Measurements from ENCODE around the gene SAMD4A.

DNA sequence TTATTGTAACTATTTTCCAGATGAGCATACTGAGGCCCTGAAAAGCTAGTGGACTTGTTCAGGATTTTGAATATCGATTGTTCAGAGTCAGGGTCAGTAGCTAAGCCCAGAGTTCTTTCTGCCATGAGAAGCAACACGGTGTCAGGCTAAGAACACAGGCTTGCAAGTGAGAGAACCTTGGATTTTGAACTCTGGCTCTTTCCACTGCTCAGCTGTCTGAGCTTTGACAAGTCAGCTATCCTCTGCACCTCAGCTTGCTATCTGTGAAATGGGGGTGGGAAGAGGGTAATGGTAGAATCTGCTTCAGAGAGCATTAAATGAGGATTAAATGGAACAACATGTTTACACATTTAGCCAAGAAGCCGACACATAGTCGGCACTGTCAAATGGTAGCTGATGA is 157.2 kb downstream of the SAMD4A start:
- TF ChIP-seq, protein P1, sequence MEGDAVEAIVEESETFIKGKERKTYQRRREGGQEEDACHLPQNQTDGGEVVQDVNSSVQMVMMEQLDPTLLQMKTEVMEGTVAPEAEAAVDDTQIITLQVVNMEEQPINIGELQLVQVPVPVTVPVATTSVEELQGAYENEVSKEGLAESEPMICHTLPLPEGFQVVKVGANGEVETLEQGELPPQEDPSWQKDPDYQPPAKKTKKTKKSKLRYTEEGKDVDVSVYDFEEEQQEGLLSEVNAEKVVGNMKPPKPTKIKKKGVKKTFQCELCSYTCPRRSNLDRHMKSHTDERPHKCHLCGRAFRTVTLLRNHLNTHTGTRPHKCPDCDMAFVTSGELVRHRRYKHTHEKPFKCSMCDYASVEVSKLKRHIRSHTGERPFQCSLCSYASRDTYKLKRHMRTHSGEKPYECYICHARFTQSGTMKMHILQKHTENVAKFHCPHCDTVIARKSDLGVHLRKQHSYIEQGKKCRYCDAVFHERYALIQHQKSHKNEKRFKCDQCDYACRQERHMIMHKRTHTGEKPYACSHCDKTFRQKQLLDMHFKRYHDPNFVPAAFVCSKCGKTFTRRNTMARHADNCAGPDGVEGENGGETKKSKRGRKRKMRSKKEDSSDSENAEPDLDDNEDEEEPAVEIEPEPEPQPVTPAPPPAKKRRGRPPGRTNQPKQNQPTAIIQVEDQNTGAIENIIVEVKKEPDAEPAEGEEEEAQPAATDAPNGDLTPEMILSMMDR (IDR thresholded peaks at IDR 0.05) = no peak
- no peak for TF ChIP-seq POLR2A (IDR thresholded peaks at IDR 0.05)

All from tibial nerve (tissue), 3 donors.